AG09319 (cell line): ENCODE results near the gene CD248.

ENCODE experiments used
- DNase-seq: peaks from one replicate; pipeline ENCODE4 v3.0.0-alpha.2; 2010; ENCODE audit warnings: low read depth; ENCODE audit errors: extremely low read depth
- CTCF ChIP-seq: IDR thresholded peaks from 2 replicates; pipeline ENCODE4 v1.5.1; 2011; ENCODE audit warnings: low read depth, mild to moderate bottlenecking, inconsistent platforms, low read length, moderate library complexity

Gene CD248

DNA sequence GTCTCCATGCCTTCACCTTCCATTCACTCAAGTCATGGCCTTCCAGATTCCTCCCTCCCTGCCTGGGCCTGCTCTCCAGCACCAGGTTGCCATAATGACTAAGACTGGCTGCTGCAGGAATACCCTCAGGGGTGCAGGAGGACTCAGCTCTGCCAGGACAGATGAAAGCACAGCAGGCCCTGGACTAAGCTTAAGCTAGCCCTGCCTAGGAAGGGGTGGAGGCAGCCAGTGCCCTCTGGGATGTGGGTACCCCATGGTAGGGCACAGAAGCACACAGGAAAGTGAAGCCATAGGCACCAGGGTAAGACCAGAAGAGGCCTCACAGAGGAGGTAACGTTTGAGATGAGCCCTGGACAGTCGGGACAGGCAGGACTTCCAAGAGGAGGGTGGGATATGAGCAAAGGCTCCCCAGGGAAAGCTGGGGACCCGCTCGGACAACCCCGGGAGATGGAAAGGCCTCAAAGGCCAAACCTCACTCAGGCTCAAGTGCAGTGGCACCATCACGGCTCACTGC, 22.4 kb upstream of the CD248 start:
- TF ChIP-seq CTCF: no peak
- DNase-seq: no peak

DNA sequence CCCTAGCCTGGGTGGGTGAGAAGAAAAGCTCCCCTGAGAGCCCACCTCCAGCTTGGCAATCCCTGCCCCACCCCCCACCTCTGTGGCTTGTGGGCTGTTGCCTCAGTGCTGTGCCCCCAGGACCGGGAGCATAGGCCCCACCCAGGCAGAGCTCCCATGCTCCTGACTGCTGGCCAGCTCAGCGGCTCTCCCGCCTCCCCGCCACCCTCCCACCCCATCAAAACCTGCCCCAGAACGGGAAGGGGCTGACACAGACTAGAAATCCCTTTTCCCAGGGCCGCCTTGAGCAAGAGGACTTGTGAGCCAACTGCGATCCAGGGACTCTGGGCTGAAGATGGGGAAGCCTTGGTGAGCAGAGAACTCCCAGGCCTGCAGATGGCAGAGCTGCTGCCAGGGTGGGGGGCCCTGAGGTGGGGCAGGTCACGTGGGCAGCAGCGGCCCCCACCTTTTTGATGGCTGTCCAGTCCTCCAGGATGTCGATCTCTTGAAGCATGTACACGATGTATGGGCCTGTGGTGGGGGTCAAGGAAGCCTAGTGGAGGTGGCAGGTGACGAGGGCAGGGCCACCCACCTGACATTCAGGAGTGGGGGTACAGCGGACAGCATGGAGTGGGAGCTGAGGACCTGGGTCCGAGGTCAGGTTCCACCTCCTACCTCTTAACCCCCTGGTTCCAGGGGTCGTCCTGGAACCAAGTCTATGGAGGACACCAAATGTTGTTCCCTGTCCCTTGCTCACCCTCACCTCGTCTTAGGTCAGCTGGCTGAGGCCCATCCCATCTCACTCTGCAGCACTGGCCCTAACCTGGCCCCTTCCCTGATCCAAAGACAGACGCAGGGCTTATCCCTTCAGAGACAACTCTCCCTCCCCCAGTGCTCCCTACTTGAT, 21.7 kb upstream of the CD248 start:
- no peak for DNase-seq
- no peak for TF ChIP-seq CTCF

GRCh38 chr11:66337103-66337899, 20.5 kb upstream of the CD248 start:
- no peak for DNase-seq
- TF ChIP-seq CTCF: no peak

DNA sequence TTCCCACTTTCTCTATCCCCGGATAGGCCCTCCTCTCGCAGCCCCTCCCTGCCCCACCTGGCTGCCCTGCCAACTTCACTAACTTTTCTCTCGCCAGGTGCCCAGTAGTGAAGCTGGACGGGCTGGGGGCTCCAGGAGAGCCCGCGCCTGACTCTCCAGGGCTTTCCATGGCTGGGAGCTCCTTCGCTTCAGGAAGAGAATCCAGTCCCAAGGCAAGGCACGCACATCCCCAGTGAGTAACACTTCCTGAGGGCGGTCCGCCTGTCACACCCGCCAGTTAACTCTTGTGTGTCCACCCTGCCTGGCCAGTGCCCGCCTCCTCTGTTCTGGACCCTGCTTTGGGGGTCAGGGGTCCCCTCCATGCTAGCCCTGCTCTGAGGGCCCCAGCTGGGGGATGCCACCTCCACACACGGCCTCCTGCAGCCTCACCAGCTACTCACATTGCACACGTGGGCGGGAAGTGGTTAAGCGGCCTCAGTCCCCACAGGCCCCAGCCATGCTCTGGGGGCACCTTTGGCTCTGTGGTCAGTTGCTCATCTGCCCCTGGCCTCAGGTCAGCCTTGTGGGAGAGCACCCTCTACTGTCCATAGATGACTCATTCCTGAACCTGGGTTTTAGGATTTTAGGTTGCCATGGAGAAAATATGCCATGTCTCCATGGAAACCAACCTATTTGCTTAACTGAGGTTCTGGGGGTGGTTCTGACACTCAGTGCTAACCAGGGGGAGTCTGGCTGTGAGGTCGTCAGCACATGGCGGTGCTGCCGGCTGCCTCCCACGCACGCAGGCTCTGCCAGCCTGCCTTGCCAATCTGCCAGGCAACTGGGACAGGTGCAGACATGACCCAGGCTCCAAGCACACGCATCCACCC, 19.6 kb upstream of the CD248 start, which contains the start of gene RIN1:
Gene RIN1 (minus strand): TSS at position 201 of the 869 bp plus-strand sequence. CDS start 32 bp downstream, at position 169.
- DNase-seq: peak; percentile 87
- TF ChIP-seq CTCF: peak; percentile 60

- DNase-seq: no peak
These were observed 18.8 kb upstream of the CD248 start for GRCh38 chr11:66335531-66336233.

More at GRCh38 chr11:66335531-66336233, 18.8 kb upstream of the CD248 start:
- no peak for TF ChIP-seq CTCF
